ENCODE measurements around the gene MYO1E. TPM values are rescaled to one million over a fixed set of nuclear protein-coding genes. Genes with fewer than 3 reads are reported as not detected.
"Not testable (repeated sequence)": the region's sequence is repeated elsewhere in the genome, so short reads cannot be mapped to it uniquely, and the experiment has no call there.

The MYO1E gene
- total RNA-seq, 1 donor from 2014 or later: 23.6 TPM

DNA sequence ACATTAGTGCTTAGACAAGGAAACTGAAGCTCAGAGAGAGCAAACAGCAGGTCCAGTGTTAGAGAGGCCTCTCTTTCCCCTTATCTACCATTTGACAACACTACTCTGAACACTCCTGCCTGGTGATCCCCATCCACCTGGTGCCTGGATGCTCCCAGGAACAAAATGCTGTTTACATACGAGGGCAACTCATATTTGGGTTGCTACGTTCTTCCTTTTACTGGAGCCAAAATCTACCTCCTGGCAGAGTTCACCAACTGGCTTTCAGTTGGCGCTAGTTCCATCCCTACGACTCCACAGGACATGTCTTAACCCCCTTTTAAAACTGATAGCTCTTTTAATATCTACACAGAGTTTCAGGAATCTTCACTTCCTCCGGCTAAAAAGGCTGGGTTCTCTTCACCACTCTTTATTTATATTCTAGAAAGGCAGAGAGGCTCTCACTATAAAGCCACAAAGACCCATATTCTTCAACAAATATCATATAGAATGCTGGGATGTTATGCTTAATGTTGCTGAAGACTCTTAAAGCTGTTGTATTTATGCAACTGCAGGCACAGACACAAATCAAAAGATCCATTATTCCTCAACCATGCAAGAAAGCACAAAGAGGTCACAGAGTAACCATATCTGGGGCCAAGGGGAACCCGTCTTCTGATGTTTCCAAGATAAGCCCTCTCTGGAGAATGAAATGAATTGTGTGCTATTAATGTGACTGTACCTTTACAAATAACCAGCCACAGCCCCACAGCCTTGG, 219.8 kb downstream of the MYO1E start:
- Histone ChIP-seq H3K36me3 (peaks cover 75% of the 10 kb centered on the region), H3K27ac (replicated peaks) (no peak overlapping the region), H3K9me3 (replicated peaks) (no peaks in the 10 kb centered on the region), H3K4me1 (no peaks in the 10 kb centered on the region), H3K27me3 (ENCODE audit: low read depth) (no peaks in the 10 kb centered on the region), H3K4me3 (no peak overlapping the region)
- TF ChIP-seq, protein P1, sequence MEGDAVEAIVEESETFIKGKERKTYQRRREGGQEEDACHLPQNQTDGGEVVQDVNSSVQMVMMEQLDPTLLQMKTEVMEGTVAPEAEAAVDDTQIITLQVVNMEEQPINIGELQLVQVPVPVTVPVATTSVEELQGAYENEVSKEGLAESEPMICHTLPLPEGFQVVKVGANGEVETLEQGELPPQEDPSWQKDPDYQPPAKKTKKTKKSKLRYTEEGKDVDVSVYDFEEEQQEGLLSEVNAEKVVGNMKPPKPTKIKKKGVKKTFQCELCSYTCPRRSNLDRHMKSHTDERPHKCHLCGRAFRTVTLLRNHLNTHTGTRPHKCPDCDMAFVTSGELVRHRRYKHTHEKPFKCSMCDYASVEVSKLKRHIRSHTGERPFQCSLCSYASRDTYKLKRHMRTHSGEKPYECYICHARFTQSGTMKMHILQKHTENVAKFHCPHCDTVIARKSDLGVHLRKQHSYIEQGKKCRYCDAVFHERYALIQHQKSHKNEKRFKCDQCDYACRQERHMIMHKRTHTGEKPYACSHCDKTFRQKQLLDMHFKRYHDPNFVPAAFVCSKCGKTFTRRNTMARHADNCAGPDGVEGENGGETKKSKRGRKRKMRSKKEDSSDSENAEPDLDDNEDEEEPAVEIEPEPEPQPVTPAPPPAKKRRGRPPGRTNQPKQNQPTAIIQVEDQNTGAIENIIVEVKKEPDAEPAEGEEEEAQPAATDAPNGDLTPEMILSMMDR (IDR thresholded peaks at IDR 0.05; ENCODE audit: borderline replicate concordance): no peak
- no peak for DNase-seq
- intact Hi-C loops (cut with micrococcal nuclease): no loop called here

DNA sequence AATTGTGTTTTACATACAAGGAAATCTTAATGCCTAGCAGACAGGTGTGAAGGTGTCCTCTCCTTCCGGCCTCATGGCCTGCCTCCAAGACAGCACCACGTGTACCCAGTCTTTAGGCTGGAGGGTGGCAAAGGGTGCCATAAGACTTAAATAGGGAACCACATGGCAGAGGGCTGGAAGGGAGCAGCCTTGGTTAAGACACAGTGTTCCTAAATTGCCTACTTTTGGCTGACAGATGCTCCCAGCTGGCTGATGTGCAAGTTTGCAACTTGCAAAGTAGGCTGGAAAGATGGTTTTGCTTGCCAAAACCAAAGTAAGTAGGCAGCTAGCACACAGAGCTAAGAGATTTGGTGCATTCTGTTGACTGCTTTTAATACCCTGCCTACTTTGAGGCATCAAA, 222.5 kb downstream of the MYO1E start:
- Histone ChIP-seq H3K36me3 (peaks cover 60% of the 10 kb centered on the region), H3K4me1 (no peaks in the 10 kb centered on the region), H3K4me3 (no peak overlapping the region), H3K27ac (replicated peaks) (no peak overlapping the region), H3K9me3 (replicated peaks) (no peaks in the 10 kb centered on the region), H3K27me3 (ENCODE audit: low read depth) (no peaks in the 10 kb centered on the region)
- TF ChIP-seq, protein P1 (IDR thresholded peaks at IDR 0.05; ENCODE audit: borderline replicate concordance): no peak
- intact Hi-C loops (cut with micrococcal nuclease): no loop called here
- DNase-seq: no peak

DNA sequence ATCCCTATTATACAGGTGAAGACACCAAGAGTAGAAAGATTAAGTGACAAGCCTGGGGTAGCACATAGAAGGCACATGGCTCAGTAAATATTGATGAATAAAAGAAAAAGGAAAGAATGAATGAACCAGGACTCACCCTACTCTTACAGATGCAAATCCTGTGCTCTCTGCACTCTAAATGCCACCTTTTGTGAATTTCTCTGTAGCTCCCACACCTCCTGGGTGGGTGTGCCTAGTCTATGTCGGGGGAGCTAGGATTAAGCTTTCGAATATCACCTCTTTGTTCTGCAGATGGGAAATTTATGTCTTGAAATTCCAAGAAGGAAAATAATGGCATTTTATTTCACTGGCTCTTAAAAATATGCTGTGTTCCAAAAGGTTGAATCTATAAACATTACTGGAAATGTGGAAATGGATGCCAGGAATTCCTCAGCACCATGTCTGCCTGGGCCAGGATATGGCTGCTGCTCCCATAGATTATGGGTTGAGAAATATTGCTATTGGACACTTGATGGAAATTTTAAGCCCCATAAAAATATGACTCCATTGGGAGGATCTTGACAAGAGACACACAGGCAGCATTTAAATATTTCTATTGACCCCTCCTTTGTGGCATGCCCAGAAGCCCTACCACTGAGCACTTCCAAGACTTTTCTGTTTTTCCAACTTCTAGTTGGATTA, 224.4 kb downstream of the MYO1E start:
- no peaks in the 10 kb centered on the region for H3K4me1 ChIP-seq
- H3K9me3 ChIP-seq (replicated peaks): no peaks in the 10 kb centered on the region
- no peak overlapping the region for H3K27ac ChIP-seq (replicated peaks)
- H3K27me3 ChIP-seq (ENCODE audit: low read depth): no peaks in the 10 kb centered on the region
- DNase-seq: no peak
- intact Hi-C loops (cut with micrococcal nuclease): no loop called here
- H3K36me3 ChIP-seq: peaks cover 51% of the 10 kb centered on the region
- TF ChIP-seq, protein P1 (IDR thresholded peaks at IDR 0.05; ENCODE audit: borderline replicate concordance): no peak
- no peak overlapping the region for H3K4me3 ChIP-seq

DNA sequence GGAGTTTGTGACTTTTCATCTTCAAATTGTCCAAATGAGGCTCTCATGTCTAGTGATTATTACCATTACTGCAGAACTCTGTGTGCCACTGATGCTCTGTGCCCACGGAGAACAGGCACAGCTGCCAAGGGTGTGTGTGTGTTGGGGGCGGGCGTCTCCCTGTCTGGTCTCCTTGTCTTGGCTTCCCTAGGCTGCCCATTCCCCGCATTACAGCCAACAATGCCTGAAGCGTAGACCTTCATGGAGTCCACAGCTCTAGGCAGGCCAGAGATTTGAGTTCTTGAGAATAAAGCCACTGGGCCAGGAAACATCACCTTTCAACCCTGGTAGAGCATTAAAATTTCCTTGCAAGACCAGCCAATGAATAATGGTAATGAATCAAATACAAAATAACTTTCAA, 225.0 kb downstream of the MYO1E start:
- Histone ChIP-seq H3K4me1 (no peaks in the 10 kb centered on the region), H3K27me3 (ENCODE audit: low read depth) (no peaks in the 10 kb centered on the region), H3K9me3 (replicated peaks) (no peaks in the 10 kb centered on the region), H3K27ac (replicated peaks) (no peak overlapping the region), H3K36me3 (peaks cover 49% of the 10 kb centered on the region), H3K4me3 (no peak overlapping the region)
- intact Hi-C loops (cut with micrococcal nuclease): no loop called here
- TF ChIP-seq, protein P1 (IDR thresholded peaks at IDR 0.05; ENCODE audit: borderline replicate concordance): no peak
- no peak for DNase-seq

DNA sequence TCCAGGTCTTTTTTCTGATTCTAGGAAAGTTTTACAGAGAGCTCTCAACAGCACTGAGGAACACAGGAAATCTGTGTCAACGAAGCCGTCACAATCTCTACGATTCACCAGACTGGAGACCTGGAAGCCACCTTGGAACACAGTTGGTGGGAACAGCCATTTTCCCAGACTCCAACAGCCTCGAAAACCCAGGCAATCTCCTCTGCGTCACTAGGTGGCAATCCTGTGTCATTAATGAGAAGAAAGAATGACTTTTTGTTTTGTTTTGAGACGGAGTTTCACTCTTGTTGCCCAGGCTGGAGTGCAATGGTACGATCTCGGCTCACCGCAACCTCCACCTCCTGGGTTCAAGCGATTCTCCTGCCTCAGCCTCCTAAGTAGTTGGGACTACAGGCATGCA, 228.1 kb downstream of the MYO1E start:
- TF ChIP-seq, protein P1 (IDR thresholded peaks at IDR 0.05; ENCODE audit: borderline replicate concordance): peak; percentile 24
- H3K27ac ChIP-seq (replicated peaks); H3K9me3 ChIP-seq (replicated peaks); H3K27me3 ChIP-seq (ENCODE audit: low read depth); DNase-seq; intact Hi-C loops (cut with micrococcal nuclease); H3K4me3 ChIP-seq; H3K4me1 ChIP-seq: not testable (repeated sequence)
- H3K36me3 ChIP-seq: peaks cover 30% of the 10 kb centered on the region
